GM15510 (cell line): ENCODE data around the gene EMC10.

ENCODE experiments used
- POLR2A ChIP-seq: IDR thresholded peaks from 3 replicates; pipeline ENCODE4 v1.6.1; 2011; ENCODE audit warnings: borderline replicate concordance; ENCODE audit not compliant: insufficient read length; ENCODE audit errors: extremely low read depth

EMC10 gene

GRCh38 chr19:50519006-50519575 is 42.8 kb downstream of the EMC10 start:
- TF ChIP-seq POLR2A, result no peak

- TF ChIP-seq POLR2A, result no peak
Observed at GRCh38 chr19:50520822-50521465, 44.6 kb downstream of the EMC10 start.

- no peak for TF ChIP-seq POLR2A
Observed at GRCh38 chr19:50522881-50523280, 46.6 kb downstream of the EMC10 start.

- TF ChIP-seq POLR2A, result no peak
Observed at GRCh38 chr19:50531171-50531612, 54.9 kb downstream of the EMC10 start.

GRCh38 chr19:50532952-50533351 is 56.6 kb downstream of the EMC10 start:
- no peak for TF ChIP-seq POLR2A

GRCh38 chr19:50534478-50534877 is 58.2 kb downstream of the EMC10 start:
- no peak for TF ChIP-seq POLR2A

GRCh38 chr19:50535672-50536187 is 59.4 kb downstream of the EMC10 start:
- TF ChIP-seq POLR2A, result no peak

- TF ChIP-seq POLR2A, result no peak
Observed at GRCh38 chr19:50536662-50537305, 60.5 kb downstream of the EMC10 start.

- TF ChIP-seq POLR2A, result no peak
Observed at GRCh38 chr19:50537306-50537685, 61.0 kb downstream of the EMC10 start.

GRCh38 chr19:50537769-50538230 is 61.5 kb downstream of the EMC10 start:
- TF ChIP-seq POLR2A, result no peak
